Natural killer cell treated with Interleukin-12 subunit alpha and Interleukin-12 subunit beta and Interleukin-15 and Interleukin-18, amount 100 ng/mL, for 72 hours (primary cell): ENCODE data around the gene KRT6C. TPM values are rescaled to one million over a fixed set of nuclear protein-coding genes. Genes with fewer than 3 reads are reported as not detected.

Experiments
- ATAC-seq, 2 donors: fragments of 150-1000 bp; cut with Tn5 transposase in 1 of 2; sonication (Bioruptor Pico), chemical (Tn5 transposase) in 1 of 2; 2 replicates each; pipeline ENCODE4 v1.10.0; 2021
- DNase-seq: peaks from one replicate; pipeline ENCODE4 v3.0.0; 2022; ENCODE audit warnings: low spot score
- H3K27ac Mint-ChIP-seq, 2 donors: 1 replicate in 1 of 2; 2 replicates in 1 of 2; pipeline ENCODE4 v1.8.0; 2022; ENCODE audit warnings: mixed read lengths in 2 of 2, mild to moderate bottlenecking in 1 of 2, moderate library complexity in 1 of 2
- H3K27me3 Mint-ChIP-seq, 2 donors: 1 replicate in 1 of 2; 2 replicates in 1 of 2; pipeline ENCODE4 v1.8.0; 2022; ENCODE audit warnings: mixed read lengths in 2 of 2
- H3K36me3 Mint-ChIP-seq: one replicate; pipeline ENCODE4 v1.8.0; 2022; ENCODE audit warnings: mixed read lengths
- H3K4me1 Mint-ChIP-seq, 2 donors: 1 replicate in 1 of 2; 2 replicates in 1 of 2; pipeline ENCODE4 v1.8.0; 2022; ENCODE audit warnings: low read depth in 2 of 2, mixed read lengths in 2 of 2, mild to moderate bottlenecking in 1 of 2
- H3K4me3 Mint-ChIP-seq: one replicate; pipeline ENCODE4 v1.8.0; 2022; ENCODE audit warnings: mixed read lengths
- H3K9me3 Mint-ChIP-seq: 2 replicates; pipeline ENCODE4 v1.8.0; 2022; ENCODE audit warnings: mixed read lengths
- total RNA-seq, 2 donors: library from RNA; stranded (reverse); gene quantifications; one replicate each; pipeline ENCODE4 v1.2.3, GENCODE V29; 2022

The KRT6C gene
- total RNA-seq, 2 donors from 2014 or later: not detected

DNA sequence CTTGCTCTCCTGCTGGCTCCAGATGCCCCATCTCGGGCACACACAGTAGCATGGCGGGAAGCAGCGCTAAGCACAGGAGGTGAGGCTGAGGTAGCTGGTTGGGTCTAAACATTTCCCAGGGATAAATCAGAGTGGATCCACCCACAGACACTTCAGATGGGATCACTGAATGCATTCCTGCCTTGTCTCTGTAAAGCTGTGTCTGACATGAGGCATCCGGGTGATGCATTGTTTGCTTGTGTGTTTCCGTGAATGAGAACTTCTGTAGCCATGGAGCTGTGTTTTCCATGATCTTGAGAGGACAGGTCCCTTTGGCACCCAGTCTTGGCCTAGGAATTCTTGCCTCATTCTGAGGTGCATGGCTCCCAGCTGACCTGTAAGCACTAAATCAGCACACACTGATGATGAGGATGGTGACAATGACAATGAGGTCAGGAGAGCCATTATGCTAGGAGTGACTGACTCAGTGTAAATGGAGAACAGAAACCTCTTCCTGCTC, 32.7 kb downstream of the KRT6C start:
- H3K4me3 Mint-ChIP-seq: no peak overlapping the region
- ATAC-seq: no peak
- H3K4me1 Mint-ChIP-seq: peaks cover under 1 to 1% of the 10 kb centered on the region in 2 donors

DNA sequence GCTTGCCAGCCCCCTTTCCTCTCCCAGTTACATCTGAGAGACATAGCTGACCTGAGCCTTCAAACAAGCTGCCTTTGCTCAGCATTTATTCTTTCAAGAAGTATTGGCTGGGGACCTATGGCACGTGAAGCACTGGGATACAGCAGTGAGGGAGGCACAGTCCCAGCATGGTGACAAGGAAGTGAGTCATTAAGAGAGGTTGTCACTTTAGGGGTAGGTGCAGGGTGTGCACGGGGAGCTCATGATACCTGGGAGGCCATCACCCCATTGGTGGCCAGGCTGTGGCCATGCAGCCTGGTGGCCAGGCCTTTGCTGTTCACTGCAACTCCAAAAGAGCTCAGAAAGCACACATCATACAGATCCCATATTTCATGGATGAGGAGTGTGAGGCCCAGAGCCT, 33.8 kb downstream of the KRT6C start:
- H3K27me3 Mint-ChIP-seq: peaks cover 16 to 20% of the 10 kb centered on the region in 2 donors

More for the DNA sequence above, 32.7 kb downstream of the KRT6C start:
- peaks cover 16 to 20% of the 10 kb centered on the region in 2 donors for H3K27me3 Mint-ChIP-seq
- no peak overlapping the region for H3K27ac Mint-ChIP-seq
- no peaks in the 10 kb centered on the region for H3K9me3 Mint-ChIP-seq
- H3K36me3 Mint-ChIP-seq: no peaks in the 10 kb centered on the region
- no peak for DNase-seq

DNA sequence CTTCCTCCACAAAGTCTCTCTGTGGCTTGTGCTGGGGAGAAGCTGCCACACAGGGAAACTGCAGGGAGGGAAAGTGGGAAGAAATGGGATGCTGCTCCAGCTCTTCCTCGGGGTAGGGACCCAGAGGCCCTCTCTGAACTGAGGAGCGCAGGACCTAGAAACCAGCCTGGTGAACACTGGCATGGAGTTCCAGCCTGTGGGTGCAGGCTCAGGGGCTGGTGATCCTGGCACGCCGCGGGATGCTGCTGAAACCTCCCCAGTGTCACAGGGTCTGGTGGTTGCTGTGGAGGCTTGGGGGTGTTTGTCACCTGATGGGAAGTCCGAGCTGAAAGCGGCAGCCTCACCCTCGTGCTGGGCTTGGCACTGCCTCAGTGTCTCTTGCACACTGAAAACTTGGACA, 34.2 kb downstream of the KRT6C start:
- no peak overlapping the region for H3K27ac Mint-ChIP-seq
- H3K9me3 Mint-ChIP-seq: no peaks in the 10 kb centered on the region
- no peak overlapping the region for H3K4me3 Mint-ChIP-seq
- no peaks in the 10 kb centered on the region for H3K36me3 Mint-ChIP-seq
- H3K4me1 Mint-ChIP-seq: no peaks in the 10 kb centered on the region
- H3K27me3 Mint-ChIP-seq: peaks cover 20% of the 10 kb centered on the region in 2 donors
- DNase-seq (peak; percentile 29), ATAC-seq (no peak)

More for the DNA sequence above, 33.8 kb downstream of the KRT6C start:
- Mint-ChIP-seq H3K27ac (no peak overlapping the region), H3K4me1 (no peaks in the 10 kb centered on the region), H3K36me3 (no peaks in the 10 kb centered on the region), H3K4me3 (no peak overlapping the region), H3K9me3 (no peaks in the 10 kb centered on the region)
- ATAC-seq (no peak), DNase-seq (no peak)

DNA sequence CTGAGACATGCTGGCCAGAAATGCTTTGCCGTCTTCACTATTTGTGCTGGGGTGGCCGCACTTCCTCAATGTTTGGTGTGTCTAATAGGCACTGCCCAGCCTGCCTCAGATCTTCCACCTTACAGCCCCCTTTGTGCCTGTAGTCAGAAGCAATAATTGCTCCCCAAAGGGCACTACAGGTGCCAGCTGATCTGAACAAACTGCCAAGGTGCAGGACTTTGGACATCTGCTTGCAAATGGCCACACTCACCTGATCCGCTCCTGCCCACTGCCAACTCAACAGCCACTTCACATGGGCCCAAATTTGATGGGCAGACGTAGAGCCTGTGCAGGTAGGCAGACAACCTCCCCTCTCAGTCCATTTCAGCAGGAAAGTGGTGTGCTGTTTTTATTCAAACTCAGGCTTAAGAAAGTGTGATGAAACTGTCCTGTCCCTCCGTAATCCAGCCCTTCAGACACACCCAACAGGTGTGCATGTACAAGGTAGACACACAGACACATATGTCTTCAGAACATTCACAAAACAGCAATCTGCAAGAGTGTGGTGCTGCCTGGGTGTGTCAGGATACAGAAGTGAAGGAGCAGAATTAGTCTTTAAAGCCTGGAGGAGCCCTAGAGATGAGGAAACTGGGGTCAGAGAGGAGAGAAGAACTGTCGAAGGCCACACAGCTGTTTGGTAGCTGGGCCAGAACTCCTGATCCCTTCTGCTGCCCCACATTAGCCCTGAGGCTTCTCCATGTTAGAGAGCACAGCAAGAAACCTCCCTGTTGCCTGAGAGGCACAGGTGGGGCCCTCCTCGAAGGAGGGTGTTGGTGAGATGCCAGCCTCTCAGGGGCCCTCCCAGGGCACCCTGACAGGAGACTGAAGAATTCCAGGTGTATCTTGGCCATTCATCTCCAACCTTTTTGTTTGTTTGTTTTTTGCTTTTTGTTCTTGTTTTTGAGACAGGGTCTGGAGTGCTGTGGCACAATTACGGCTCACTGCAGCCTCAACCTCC, 35.0 kb downstream of the KRT6C start:
- H3K4me1 Mint-ChIP-seq: no peaks in the 10 kb centered on the region
- no peaks in the 10 kb centered on the region for H3K36me3 Mint-ChIP-seq
- no peaks in the 10 kb centered on the region for H3K9me3 Mint-ChIP-seq
- H3K4me3 Mint-ChIP-seq: no peak overlapping the region
- ATAC-seq (peak in 1 of 2 donors; percentile 20), DNase-seq (no peak)
- no peak overlapping the region for H3K27ac Mint-ChIP-seq
- H3K27me3 Mint-ChIP-seq: peaks cover 18 to 20% of the 10 kb centered on the region in 2 donors

DNA sequence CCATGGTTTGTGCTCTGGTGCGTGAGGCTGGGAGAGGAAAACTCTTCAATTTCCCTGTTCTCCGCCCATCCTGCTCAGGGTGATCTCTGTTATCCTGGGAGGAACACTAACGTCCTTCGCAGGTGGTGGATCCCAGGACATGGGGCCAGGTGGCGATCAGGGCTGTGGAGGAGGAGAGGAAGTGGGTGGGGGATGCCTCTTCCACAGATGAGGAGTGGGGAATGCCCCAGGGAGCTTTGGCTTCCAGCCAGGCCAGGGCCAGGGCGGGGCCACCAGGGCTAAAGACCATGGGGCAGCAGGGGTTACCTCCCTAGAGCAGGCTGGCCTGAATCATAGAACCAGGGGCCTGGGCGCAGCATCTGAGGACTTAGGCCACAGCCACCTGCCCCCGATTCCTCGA, 36.1 kb downstream of the KRT6C start:
- H3K27me3 Mint-ChIP-seq: peaks cover 7 to 15% of the 10 kb centered on the region in 2 donors

DNA sequence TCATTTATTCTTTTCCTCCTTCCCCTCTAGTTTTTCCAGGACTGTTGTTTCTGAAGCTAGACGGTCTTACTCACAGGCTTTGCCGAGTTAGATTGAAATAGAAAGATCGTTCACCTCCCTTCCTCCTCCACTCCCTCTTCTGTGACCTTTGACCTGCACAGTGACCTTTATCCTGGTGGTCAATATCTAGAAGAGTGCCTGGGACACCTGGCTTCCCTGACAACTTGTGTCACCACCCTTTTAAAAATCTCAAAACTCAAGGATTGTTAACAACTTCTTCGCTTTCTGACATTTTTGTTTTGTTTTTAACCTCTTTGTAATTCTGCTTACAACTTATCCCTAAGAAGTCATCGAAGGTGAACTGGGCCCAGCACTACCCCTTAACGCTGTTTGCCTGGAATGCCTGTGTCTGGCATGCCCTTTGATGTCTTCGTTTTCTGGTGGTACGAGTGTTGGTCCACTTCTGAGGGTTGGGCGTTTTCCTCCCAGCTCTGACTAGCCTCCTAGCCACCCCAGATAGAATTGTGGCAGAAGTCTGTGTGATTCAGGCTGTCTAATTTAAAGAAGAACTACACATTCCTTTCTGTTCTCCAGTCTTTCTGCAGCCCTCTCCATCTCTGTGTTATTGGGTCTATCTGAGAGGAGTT, 36.7 kb downstream of the KRT6C start:
- peaks cover 2 to 10% of the 10 kb centered on the region in 2 donors for H3K27me3 Mint-ChIP-seq
- no peaks in the 10 kb centered on the region for H3K4me1 Mint-ChIP-seq
- H3K4me3 Mint-ChIP-seq: no peak overlapping the region

More for the DNA sequence above, 36.1 kb downstream of the KRT6C start:
- H3K9me3 Mint-ChIP-seq: no peaks in the 10 kb centered on the region
- H3K36me3 Mint-ChIP-seq: no peaks in the 10 kb centered on the region
- ATAC-seq (no peak), DNase-seq (no peak)
- H3K4me3 Mint-ChIP-seq: no peak overlapping the region
- no peak overlapping the region for H3K27ac Mint-ChIP-seq
- H3K4me1 Mint-ChIP-seq: no peaks in the 10 kb centered on the region

DNA sequence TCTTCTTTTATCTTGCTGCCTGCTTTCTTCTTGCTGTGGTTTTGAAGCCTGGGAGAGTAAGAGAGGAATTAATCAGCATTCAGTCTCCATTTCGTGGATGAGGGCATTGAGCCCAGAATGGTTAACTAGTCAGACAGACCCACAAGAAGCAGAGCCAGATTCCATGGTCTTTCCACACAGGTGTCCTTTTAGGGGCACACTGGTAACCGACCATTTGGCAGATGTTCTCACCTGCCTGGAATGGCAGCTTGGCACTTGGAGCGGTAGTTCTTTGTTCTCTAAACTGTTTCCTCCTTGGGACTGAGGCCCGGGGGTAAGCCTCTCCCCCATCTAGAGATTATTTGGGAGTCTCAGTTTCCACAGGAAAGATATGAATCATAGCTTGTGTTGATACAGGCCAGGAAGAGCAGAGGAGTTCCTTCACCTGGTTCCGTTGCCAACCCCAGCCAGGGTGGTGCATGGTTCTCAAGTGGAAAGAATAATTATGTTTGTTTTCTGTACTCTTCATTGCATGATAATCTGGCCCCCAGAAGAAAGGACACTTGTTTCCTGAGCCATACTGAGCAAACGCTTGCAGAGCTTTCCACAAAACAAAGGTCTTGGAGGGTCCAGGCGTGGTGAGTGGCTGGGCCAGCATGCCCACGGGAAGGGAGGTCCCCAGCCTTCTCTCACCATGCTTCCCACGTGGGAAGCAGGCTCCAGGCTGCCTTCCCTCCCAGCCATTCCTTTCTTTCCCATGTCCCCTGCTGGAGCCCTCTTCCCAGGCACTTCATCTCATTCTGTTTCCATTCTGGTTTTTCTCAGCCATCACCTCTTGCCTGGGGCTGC, 37.4 kb downstream of the KRT6C start:
- H3K4me1 Mint-ChIP-seq: no peaks in the 10 kb centered on the region
- no peak overlapping the region for H3K27ac Mint-ChIP-seq
- no peak for ATAC-seq

More for the DNA sequence above, 36.7 kb downstream of the KRT6C start:
- Mint-ChIP-seq H3K36me3 (no peaks in the 10 kb centered on the region), H3K27ac (no peak overlapping the region), H3K9me3 (no peaks in the 10 kb centered on the region)
- DNase-seq (no peak), ATAC-seq (no peak)

DNA sequence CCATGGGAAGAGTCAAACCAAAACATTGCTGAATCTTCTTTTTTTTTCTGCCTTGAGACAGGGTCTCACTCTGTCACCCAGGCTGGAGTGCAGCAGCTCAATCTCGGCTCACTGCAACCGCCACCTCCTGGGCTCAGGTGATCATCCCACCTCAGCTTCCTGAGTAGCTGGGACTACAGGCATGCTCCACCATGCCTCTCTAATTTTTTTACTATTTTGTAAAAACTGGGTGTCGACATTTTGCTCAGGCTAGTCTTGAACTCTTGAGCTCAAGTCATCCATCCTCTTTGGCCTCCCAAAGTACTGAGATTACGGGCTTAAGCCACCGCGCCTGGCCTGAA, 38.0 kb downstream of the KRT6C start:
- Mint-ChIP-seq H3K4me3 (no peak overlapping the region), H3K27me3 (peaks cover 0 to 10% of the 10 kb centered on the region in 2 donors), H3K27ac (no peak overlapping the region), H3K4me1 (no peaks in the 10 kb centered on the region), H3K36me3 (no peaks in the 10 kb centered on the region), H3K9me3 (no peaks in the 10 kb centered on the region)
- DNase-seq (peak; percentile 20), ATAC-seq (no peak)

More for the DNA sequence above, 37.4 kb downstream of the KRT6C start:
- H3K27me3 Mint-ChIP-seq: peaks cover 0 to 10% of the 10 kb centered on the region in 2 donors
- H3K9me3 Mint-ChIP-seq: no peaks in the 10 kb centered on the region
- peak; percentile 6 for DNase-seq
- no peaks in the 10 kb centered on the region for H3K36me3 Mint-ChIP-seq
- no peak overlapping the region for H3K4me3 Mint-ChIP-seq

DNA sequence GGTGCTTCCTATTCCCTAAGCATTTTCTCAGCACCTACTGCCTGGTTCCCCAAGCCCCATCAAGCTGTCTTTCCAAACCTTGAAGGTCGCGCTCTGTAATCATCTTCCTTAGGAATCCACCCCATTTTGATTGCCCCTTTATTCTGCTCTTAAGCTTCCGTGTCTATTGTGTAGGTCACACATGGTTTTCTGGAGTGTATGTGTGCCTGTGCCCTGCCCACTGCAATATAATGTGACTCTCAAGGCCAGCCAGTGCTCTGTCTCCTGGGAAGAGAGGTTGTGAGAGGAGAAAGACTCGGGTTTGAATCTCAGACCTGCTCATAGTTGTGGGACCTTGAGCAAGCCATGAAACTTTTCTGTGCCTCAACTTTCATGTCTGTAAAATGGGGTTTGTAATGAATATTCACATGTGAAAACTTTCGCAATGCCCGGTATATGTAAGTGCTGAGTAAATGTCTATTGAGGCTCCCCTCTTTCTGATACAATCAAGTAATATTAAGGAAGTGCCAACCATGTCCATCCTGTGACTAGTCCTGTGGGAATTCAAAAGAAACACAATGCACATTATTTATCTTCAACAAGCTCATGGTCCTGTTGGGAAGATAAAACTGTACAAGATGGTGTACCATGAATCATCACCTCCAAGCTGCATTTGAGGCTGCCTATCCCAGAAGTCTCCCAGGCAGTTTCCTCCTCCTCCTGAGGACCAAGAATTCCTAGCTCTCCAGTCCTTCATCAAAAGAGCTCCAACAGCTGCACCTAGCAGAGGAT, 38.7 kb downstream of the KRT6C start:
- Mint-ChIP-seq H3K36me3 (no peaks in the 10 kb centered on the region), H3K27me3 (peaks cover 0 to 11% of the 10 kb centered on the region in 2 donors), H3K4me3 (no peak overlapping the region), H3K9me3 (no peaks in the 10 kb centered on the region), H3K27ac (no peak overlapping the region), H3K4me1 (no peaks in the 10 kb centered on the region)
- DNase-seq (no peak), ATAC-seq (no peak)

DNA sequence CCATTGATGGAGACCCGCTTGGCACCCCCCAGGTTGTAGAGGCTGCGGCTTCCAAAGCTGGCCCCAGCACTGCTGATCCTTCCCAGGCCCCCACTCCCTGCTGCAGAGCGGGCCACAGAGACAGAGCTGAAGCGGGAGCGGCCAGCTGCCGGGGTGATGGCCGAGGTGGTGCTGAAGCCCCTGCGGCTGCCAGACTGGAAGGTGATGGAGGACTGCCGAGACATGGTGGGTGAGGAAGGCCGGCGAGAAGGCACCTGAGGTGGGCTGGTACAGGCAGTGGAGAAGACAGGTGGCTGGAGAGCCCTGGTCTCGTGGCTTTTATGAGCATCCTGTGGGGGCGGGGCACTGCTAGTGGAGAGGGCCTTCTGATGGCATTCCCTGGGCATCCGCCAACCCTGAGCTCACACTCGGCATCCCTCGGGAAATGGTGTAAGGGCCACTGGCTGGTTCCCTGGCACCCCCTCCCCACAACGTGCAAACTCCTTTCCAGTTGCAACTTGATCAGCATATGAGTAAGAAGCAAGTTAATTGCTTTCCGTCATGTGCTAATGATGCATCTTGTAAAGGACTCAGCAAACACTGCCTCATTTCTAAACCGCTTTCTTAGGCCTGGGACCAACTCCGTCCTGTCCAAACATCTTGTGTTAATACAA, 39.4 kb downstream of the KRT6C start, which contains the start of gene KRT75:
KRT75 (minus strand) TSS at position 291 of the 653 bp plus-strand sequence; CDS start at position 224, 67 bp downstream.
- Mint-ChIP-seq H3K4me1 (no peaks in the 10 kb centered on the region), H3K27me3 (peaks cover 0 to 13% of the 10 kb centered on the region in 2 donors), H3K9me3 (no peaks in the 10 kb centered on the region), H3K27ac (no peak within 1 kb of the TSS), H3K4me3 (no peak within 1 kb of the TSS), H3K36me3 (no peaks in the 10 kb centered on the region)
- ATAC-seq (peak in 1 of 2 donors; percentile 10), DNase-seq (peak; percentile 41)

DNA sequence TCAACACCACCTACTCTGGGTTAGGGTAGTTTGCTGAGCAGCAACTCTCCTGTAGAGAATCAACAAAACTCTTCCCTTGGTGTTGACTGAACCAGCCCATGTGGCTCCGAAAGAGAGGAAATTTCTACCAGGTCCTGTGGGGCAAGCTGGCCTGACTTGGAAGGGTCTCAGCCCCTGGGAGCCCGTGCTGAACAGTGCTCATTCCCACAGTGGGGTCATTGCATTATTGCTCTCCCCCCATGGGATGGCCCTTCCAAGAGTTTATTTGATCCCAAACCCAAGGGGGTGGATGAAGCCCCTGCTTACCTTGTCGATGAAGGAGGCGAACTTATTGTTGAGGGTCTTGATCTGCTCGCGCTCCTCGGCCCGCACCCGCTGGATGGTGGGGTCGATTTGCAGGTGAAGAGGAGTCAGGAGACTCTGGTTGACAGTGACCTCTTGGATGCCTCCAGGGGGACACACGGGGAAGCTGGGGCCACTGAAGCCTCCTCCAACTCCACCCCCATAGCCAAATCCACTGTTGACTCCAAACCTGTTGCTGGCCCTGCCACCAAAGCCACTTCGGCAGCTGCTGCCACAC, 40.0 kb downstream of the KRT6C start:
- no peak overlapping the region for H3K4me3 Mint-ChIP-seq
- H3K4me1 Mint-ChIP-seq: no peaks in the 10 kb centered on the region
- DNase-seq: no peak
- no peak overlapping the region for H3K27ac Mint-ChIP-seq
- no peak for ATAC-seq
- peaks cover 6 to 18% of the 10 kb centered on the region in 2 donors for H3K27me3 Mint-ChIP-seq
- no peaks in the 10 kb centered on the region for H3K9me3 Mint-ChIP-seq
- H3K36me3 Mint-ChIP-seq: no peaks in the 10 kb centered on the region

DNA sequence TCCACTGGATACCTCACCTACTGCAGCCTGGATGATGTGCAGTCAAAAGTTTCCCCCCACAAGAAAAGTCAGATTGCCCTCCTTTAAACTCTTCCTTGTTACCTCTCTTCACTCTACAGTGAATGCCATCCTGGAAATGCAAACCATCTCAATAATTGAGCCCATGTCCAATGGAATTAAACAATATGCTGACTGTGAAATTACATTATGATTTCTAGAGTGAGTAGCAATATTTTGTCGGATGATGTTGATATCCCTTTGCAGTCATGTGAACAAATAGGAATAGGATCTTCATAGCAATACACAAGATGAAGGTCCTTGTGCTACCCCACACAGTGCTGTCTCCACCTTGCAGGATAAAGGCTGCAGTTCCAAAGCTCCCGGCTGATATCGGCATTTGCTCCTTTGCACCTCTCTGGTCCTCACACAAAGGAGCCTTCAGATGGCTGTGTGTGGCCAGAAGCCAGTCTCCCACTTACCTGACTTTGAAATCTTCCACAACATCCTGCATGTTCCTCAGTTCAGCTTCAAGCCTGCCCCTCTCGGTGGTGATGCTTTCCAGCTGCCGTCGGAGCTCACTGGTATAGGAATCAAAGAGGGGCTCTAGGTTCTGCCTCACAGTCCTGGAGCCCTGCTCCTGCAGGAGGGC, 40.9 kb downstream of the KRT6C start:
- no peak overlapping the region for H3K27ac Mint-ChIP-seq
- no peaks in the 10 kb centered on the region for H3K4me1 Mint-ChIP-seq
- ATAC-seq (no peak), DNase-seq (no peak)
- H3K9me3 Mint-ChIP-seq: no peaks in the 10 kb centered on the region
- H3K27me3 Mint-ChIP-seq: peaks cover 9 to 19% of the 10 kb centered on the region in 2 donors
- H3K4me3 Mint-ChIP-seq: no peak overlapping the region
- no peaks in the 10 kb centered on the region for H3K36me3 Mint-ChIP-seq
